GM12891 (cell line): ENCODE measurements around the gene PCSK1.

Experiments
- DNase-seq: peaks from one replicate; pipeline ENCODE4 v3.0.0; 2011; ENCODE audit warnings: low spot score; ENCODE audit not compliant: insufficient read length
- FAIRE-seq: peaks from 2 replicates; lab custom pipeline; 2011; peaks lifted over from hg19 to GRCh38; lab: Jason Lieb, UNC
- PAX5 ChIP-seq: IDR thresholded peaks from 2 replicates; pipeline ENCODE4 v1.6.1; 2011; ENCODE audit warnings: low read length, moderate library complexity, mild to moderate bottlenecking; ENCODE audit not compliant: insufficient read depth, severe bottlenecking
- POLR2A ChIP-seq: IDR thresholded peaks from 2 replicates; pipeline ENCODE4 v1.6.1; 2011; ENCODE audit warnings: low read depth, low read length, control low read depth
- POLR2AphosphoS5 ChIP-seq: IDR thresholded peaks from 2 replicates; pipeline ENCODE4 v1.6.1; 2011; ENCODE audit warnings: low read depth, low read length, control low read depth
- POU2F2 ChIP-seq: IDR thresholded peaks from 2 replicates; pipeline ENCODE4 v1.6.1; 2011; ENCODE audit warnings: low read depth, mild to moderate bottlenecking, control low read depth, low read length, moderate library complexity
- SPI1 ChIP-seq: IDR thresholded peaks from 2 replicates; pipeline ENCODE4 v1.6.1; 2011; ENCODE audit warnings: low read depth, low read length, control low read depth
- TAF1 ChIP-seq: IDR thresholded peaks from 2 replicates; pipeline ENCODE4 v1.6.1; 2011; ENCODE audit warnings: low read depth, low read length, control low read depth

The PCSK1 gene

GRCh38 chr5:96459313-96460121, 26.5 kb upstream of the PCSK1 start:
- DNase-seq = no peak
- TF ChIP-seq POLR2AphosphoS5 (no peak), TAF1 (no peak), PAX5 (no peak), POU2F2 (no peak), SPI1 (no peak), POLR2A (no peak)
- FAIRE-seq = no peak

GRCh38 chr5:96458176-96458575, 25.1 kb upstream of the PCSK1 start:
- TF ChIP-seq SPI1 (no peak), POLR2AphosphoS5 (no peak), TAF1 (no peak), PAX5 (no peak), POLR2A (no peak), POU2F2 (no peak)
- DNase-seq (no peak), FAIRE-seq (no peak)

- FAIRE-seq (no peak), DNase-seq (no peak)
- TF ChIP-seq TAF1 (no peak), SPI1 (no peak), POLR2AphosphoS5 (no peak), POU2F2 (no peak), POLR2A (no peak), PAX5 (no peak)
Observed at GRCh38 chr5:96455789-96456188, 22.7 kb upstream of the PCSK1 start.

- DNase-seq = no peak
- no peak for FAIRE-seq
- TF ChIP-seq SPI1 = no peak
- no peak for TF ChIP-seq POLR2AphosphoS5
- no peak for TF ChIP-seq PAX5
- no peak for TF ChIP-seq POU2F2
- no peak for TF ChIP-seq TAF1
- no peak for TF ChIP-seq POLR2A
Observed at GRCh38 chr5:96453394-96453793, 20.3 kb upstream of the PCSK1 start.

- FAIRE-seq (no peak), DNase-seq (no peak)
- TF ChIP-seq TAF1 (no peak), SPI1 (no peak), PAX5 (no peak), POLR2A (no peak), POLR2AphosphoS5 (no peak), POU2F2 (no peak)
Observed at GRCh38 chr5:96447949-96448348, 14.9 kb upstream of the PCSK1 start.

- peak; percentile 72 for FAIRE-seq
Observed at GRCh38 chr5:96440185-96440538, 7.1 kb upstream of the PCSK1 start.

GRCh38 chr5:96439477-96440184, 6.6 kb upstream of the PCSK1 start:
- FAIRE-seq = peak; percentile 57
- TF ChIP-seq PAX5 (no peak), POLR2A (no peak), SPI1 (peak; percentile 95), TAF1 (no peak)
- no peak for DNase-seq

More at GRCh38 chr5:96440185-96440538, 7.1 kb upstream of the PCSK1 start:
- no peak for DNase-seq
- TF ChIP-seq SPI1 (no peak), POLR2AphosphoS5 (no peak), PAX5 (no peak), TAF1 (no peak), POU2F2 (no peak), POLR2A (no peak)

- TF ChIP-seq POU2F2 = no peak
- no peak for TF ChIP-seq POLR2AphosphoS5
- TF ChIP-seq TAF1 = no peak
- peak; percentile 71 for FAIRE-seq
- DNase-seq = no peak
Observed at GRCh38 chr5:96434201-96434645, 1.2 kb upstream of the PCSK1 start.

- DNase-seq = no peak
- TF ChIP-seq POLR2AphosphoS5 (no peak), SPI1 (no peak), POLR2A (no peak), PAX5 (no peak), TAF1 (no peak), POU2F2 (no peak)
- FAIRE-seq = no peak
Observed at GRCh38 chr5:96432216-96433065, 607 bp downstream of the PCSK1 start.
